ENCODE results near the gene SLC6A9. TPM values are rescaled to one million over a fixed set of nuclear protein-coding genes. Genes with fewer than 3 reads are reported as not detected.

SLC6A9 gene
- total and polyA plus RNA-seq, 4 donors = 0.57 to 47.7 (median 3.6) TPM

DNA sequence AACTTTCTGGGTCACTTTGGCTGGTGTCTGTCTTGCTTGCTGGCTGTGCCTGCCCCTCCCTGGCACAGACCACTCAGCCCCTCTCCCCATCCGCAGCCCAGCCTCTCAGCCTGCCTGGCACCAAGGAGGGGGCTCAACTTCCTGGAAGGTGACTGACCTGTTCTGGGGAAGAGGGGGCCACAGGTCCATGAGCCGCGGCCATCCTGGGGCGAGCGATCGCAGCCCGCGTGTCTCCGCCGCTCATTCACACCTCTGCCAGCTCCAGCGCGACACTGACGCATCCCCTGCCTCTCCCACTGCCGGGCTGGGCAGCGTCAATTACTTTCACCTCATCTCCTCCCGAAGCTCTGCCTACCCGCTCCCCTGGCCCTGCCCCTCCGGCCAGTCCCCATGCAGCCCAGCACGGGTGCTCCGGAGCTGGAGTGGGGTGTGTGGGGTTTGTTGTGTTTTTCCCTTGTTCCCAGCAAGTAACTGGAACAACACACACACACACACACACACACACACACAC lies 14.3 kb downstream of the SLC6A9 start:
- H3K27me3 ChIP-seq (ENCODE audit: control insufficient read depth in 4 of 4, insufficient read depth in 4 of 4, low read length in 3 of 4) = no peaks in the 10 kb centered on the region
- no peaks in the 10 kb centered on the region for H3K4me1 ChIP-seq (ENCODE audit: control insufficient read depth in 4 of 4, insufficient read depth in 4 of 4, low read length in 3 of 4)
- DNase-seq (ENCODE audit: low spot score) = no peak
- TF ChIP-seq FOXA1 (IDR thresholded peaks at IDR 0.05) (no peak), EGR1 (IDR thresholded peaks at IDR 0.05; ENCODE audit: low read depth in 2 of 2) (no peak), RAD21 (IDR thresholded peaks at IDR 0.05) (no peak), REST (IDR thresholded peaks at IDR 0.05) (no peak), JUND (IDR thresholded peaks at IDR 0.05) (no peak), NR2F2 (IDR thresholded peaks at IDR 0.05) (no peak), ATF3 (IDR thresholded peaks at IDR 0.05) (no peak), FOXA2 (IDR thresholded peaks at IDR 0.05) (no peak), HNF4A (conservative IDR thresholded peaks at IDR 0.05) (no peak), SP1 (IDR thresholded peaks at IDR 0.05) (no peak), RXRA (IDR thresholded peaks at IDR 0.05) (no peak), YY1 (IDR thresholded peaks at IDR 0.05) (no peak), TAF1 (conservative IDR thresholded peaks at IDR 0.05) (no peak), CTCF (IDR thresholded peaks at IDR 0.05; ENCODE audit: low read depth, low read length, missing input control) (no peak), HNF4G (IDR thresholded peaks at IDR 0.05) (no peak), ZBTB33 (IDR thresholded peaks at IDR 0.05) (no peak), GABPA (IDR thresholded peaks at IDR 0.05 in 1 of 2, conservative IDR thresholded peaks at IDR 0.05 in 1 of 2) (no peak)
- TF ChIP-seq, protein P1, sequence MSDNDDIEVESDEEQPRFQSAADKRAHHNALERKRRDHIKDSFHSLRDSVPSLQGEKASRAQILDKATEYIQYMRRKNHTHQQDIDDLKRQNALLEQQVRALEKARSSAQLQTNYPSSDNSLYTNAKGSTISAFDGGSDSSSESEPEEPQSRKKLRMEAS (IDR thresholded peaks at IDR 0.05) = no peak
- no peaks in the 10 kb centered on the region for H3K9me3 ChIP-seq (ENCODE audit: control insufficient read depth in 4 of 4, low read length in 3 of 4)
- no peaks in the 10 kb centered on the region for H3K36me3 ChIP-seq (ENCODE audit: control insufficient read depth in 4 of 4, insufficient read depth in 3 of 4, low read depth in 1 of 4, low read length in 3 of 4)
- no peak overlapping the region for H3K9ac ChIP-seq (ENCODE audit: low read depth in 1 of 2, low read length in 2 of 2)
- 91% methylated on average over 20 of the region's 20 CpGs for WGBS
- no peak overlapping the region for H3K27ac ChIP-seq (ENCODE audit: low read depth in 1 of 2, low read length in 2 of 2)
- no peak overlapping the region for H3K4me3 ChIP-seq (ENCODE audit: low read depth in 1 of 3, low read length in 3 of 3)

Data from liver (tissue), 9 donors.